ENCODE measurements around the gene ADPGK.
A peak's percentile ranks its signal among the peaks of the same experiment; 100 is the strongest.
"Not testable (repeated sequence)": the region's sequence is repeated elsewhere in the genome, so short reads cannot be mapped to it uniquely, and the experiment has no call there.

ADPGK gene

DNA sequence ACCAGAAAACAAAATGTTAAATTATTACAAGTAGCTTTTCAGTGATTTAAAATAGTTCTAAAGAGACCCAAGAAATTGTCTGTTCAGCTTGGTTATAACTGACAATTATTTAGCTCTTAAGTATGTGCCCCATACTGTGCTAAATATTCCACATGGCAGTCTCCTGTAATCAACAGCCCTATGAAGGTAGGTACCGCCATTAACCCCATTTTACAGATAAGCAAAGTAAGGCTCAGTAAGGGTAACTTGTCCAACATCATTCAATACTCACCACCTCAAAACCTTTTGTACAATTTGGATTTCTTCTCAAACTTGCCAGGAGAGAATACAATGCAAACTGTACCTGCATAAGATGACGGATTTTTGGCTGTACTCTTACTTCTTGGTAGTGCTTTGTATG is 33.9 kb downstream of the ADPGK start:
- DNase-seq (ENCODE audit: low read depth): no peak

GRCh38 chr15:72740219-72740618 is 43.3 kb downstream of the ADPGK start:
- no peak for DNase-seq (ENCODE audit: low read depth)

- DNase-seq (ENCODE audit: low read depth): no peak
Observed at GRCh38 chr15:72737723-72738122, 45.8 kb downstream of the ADPGK start.

DNA sequence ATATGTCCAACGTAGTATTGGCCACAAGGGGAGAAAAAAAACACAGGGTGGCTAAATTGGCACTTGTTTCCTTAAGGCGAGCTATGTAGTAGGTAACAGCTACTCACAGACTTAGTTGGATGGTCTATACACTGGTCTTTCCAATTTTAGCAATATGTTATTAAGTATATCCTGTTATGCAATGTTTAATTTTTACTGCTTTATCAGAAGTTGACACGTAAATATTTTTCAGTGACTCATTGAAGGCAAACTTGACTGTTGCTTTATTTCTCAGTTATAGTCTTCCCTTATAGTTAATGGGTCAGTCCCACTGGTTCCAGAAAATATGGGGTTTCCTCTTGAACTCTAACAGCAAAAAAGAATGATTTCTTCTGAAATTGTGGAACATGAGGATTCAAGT is 46.5 kb downstream of the ADPGK start:
- DNase-seq (ENCODE audit: low read depth): no peak

- no peak for DNase-seq (ENCODE audit: low read depth)
Observed at GRCh38 chr15:72735111-72735510, 48.4 kb downstream of the ADPGK start.

GRCh38 chr15:72733941-72734738 is 49.4 kb downstream of the ADPGK start:
- DNase-seq (ENCODE audit: low read depth): no peak

DNA sequence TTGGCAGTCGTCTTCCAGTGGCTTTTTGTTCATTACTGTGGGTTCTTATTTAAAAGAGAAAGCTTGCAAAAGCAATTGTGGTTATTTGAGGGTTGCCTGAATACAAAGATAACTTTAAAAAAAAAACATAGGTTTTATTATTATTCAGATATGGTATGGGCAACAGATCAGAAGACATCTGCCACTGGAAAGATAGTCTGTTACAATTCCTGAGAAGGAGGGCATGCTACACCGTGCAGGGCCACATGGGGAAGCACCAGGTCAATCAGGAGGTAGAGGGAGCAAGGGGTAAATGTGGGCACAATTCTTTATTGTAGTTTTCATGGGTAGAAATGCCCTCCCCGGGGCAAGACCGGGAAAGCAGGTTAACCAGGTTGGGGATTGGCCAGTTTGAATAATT is 51.0 kb downstream of the ADPGK start:
- no peak for DNase-seq (ENCODE audit: low read depth)

DNA sequence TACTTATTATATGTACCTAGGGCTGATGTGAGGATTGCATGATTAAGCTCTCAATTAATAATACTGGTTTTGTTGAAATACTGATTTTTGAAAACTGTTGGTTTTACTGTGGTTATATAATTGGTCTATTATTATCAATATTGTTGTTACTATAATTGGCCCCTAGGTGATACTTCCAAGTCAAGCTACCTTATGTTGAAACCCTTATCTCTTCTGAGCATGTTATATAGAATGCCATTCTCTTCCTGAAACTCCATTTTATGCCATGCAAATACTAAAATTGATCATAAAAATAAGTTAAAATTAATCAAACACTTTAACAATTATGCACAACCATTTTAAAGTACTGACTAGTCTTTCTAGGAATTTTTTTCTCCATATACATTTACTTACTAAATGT is 51.5 kb downstream of the ADPGK start:
- DNase-seq (ENCODE audit: low read depth): no peak

DNA sequence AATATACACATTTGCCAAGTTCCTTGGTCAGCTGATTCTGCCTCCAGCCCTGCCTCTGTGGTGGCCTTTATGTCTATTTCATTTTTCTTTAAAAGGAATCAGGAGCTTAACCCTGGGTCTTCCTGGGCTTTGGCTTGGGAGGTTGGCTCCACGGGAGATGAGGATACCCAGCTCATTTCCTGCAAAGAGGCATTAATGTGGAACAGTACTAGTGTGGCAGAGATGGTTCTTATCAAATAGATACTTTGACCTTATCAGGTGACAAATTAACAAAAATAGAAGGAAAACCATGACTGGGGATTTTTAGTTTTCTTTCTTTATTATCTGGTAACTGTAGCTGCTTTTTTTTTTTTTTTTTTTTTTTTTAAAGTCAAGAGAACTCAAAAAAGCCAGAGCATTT is 54.7 kb downstream of the ADPGK start:
- no peak for DNase-seq (ENCODE audit: low read depth)

DNA sequence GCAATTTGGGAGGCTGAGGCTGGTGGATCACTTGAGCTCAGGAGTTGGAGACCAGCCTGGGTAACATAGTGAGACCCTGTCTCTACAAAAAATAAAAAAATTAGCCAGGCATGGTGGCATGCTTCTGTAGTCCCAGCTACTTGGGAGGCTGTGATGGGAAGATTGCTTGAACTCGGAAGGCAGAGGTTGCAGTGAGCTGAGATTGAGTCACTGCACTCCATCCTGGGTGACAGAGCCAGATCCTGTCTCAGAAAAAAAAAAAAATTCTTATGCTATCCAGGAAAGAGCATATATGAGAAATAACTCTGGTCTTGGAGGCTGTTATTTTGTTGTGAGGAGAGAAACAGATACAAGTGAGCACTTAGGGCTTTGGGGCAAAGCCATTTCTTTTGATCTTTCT is 55.3 kb downstream of the ADPGK start:
- not testable (repeated sequence) for DNase-seq (ENCODE audit: low read depth)

GRCh38 chr15:72727154-72727553 is 56.4 kb downstream of the ADPGK start:
- DNase-seq (ENCODE audit: low read depth): no peak

GRCh38 chr15:72725851-72726250 is 57.7 kb downstream of the ADPGK start:
- DNase-seq (ENCODE audit: low read depth): not testable (repeated sequence)

DNA sequence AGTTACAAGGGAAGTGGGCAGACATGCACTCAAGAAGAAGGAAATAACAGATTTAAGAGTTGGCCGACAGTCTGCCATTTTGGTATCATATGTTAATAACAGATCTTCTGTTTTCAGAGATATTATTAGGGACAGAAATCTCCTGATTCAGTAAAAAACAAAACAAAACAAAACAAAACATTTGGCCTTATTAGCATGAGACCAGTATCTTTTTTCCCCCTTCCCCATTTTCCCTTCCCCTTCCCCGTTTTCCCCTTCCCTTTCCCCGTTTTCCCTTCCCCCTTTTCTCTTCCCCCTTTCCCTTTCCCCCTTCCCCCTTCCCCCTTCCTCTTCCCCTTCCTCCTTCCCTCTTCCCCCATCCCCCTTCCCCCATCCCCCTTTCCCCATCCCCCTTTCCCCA is 58.1 kb downstream of the ADPGK start:
- DNase-seq (ENCODE audit: low read depth): no peak

DNA sequence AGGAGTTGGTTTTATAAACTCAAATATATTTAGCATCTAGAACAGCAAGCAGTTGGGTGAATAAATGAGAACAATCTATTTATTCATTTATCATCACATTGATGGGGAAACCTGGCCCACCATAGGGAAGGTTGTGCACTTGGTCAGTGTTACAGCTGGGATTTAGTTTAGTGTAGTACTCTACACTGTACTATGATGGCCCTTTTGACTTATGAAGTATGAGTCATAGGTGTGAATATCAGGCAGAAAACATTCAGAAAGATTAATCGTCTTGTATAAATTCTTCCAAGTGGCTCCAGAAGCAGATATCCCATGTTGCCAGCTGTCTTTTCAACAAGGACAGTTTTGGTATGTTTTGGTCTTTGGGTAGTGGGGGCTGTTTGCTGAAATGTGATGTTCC is 59.5 kb downstream of the ADPGK start:
- no peak for DNase-seq (ENCODE audit: low read depth)

DNA sequence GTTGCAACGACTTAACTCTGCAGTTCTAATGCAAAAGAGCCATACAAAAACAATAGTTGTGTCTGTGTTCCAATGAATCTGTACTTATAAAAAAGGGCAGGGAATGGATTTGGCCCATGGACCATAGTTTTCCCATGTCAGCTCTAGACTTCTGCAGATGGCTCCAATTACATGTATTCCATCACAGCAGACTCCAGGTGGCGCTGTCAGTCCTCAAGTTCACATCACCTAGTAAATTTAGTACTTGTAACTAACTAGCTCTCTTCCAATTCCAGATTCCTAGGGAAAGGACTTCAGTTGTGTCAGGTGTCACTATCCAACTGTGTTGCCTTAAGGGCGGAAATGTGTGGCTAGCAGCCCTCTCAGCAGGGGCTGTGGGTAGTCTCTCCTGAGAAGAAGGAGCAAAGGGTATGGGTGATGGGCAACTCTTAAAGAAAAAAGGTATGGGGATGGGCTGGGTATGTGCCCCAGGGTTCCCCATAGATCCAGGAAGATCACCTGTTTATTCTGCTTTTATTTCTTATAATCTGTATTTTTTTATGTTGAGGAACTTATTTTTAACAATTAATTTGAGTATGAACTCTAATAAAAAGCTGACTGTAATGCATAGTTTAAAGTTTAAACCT is 61.4 kb downstream of the ADPGK start:
- DNase-seq (ENCODE audit: low read depth): peak; percentile 65

GRCh38 chr15:72708551-72709303 is 74.8 kb downstream of the ADPGK start:
- DNase-seq (ENCODE audit: low read depth): not testable (repeated sequence)

GRCh38 chr15:72706266-72706665 is 77.3 kb downstream of the ADPGK start:
- no peak for DNase-seq (ENCODE audit: low read depth)
